SK-N-MC (cell line): ENCODE measurements around the gene TPO.

Source experiments
- DNase-seq: peaks from one replicate; pipeline ENCODE4 v3.0.0-alpha.2; 2011; ENCODE audit warnings: low read depth, low spot score
- H3K27ac ChIP-seq: fragments of 200-600 bp; sonication (generic); 2 replicates; pipeline ENCODE4 v1.5.1; 2016; ENCODE audit warnings: mixed run types
- H3K36me3 ChIP-seq: fragments of 200-600 bp; sonication (generic); 2 replicates; pipeline ENCODE4 v1.6.1; 2017; ENCODE audit warnings: antibody characterized with exemption, low read length, mixed read lengths; ENCODE audit not compliant: insufficient read depth
- H3K4me3 ChIP-seq: fragments of 200-600 bp; sonication (generic); 2 replicates; pipeline ENCODE4 v1.5.1; 2016
- H3K9ac ChIP-seq: fragments of 200-600 bp; sonication (generic); 2 replicates; pipeline ENCODE4 v1.8.0; 2017; ENCODE audit warnings: mixed run types, mixed read lengths; ENCODE audit not compliant: insufficient read length
- H3K9me3 ChIP-seq: fragments of 200-600 bp; sonication (generic); 2 replicates; pipeline ENCODE4 v1.6.1; 2017; ENCODE audit warnings: low read depth, mild to moderate bottlenecking, antibody characterized with exemption, low read length, moderate library complexity, mixed read lengths
- EZH2 ChIP-seq: fragments of 200-600 bp; sonication (generic); IDR thresholded peaks from one replicate; pipeline ENCODE4 v1.6.1; 2017; ENCODE audit warnings: antibody characterized with exemption
- FOXP2 ChIP-seq: optimal IDR thresholded peaks from 2 replicates; pipeline ENCODE3; 2011; ENCODE audit warnings: mild to moderate bottlenecking, moderate library complexity; ENCODE audit not compliant: insufficient read depth; ENCODE audit errors: extremely low read length, control extremely low read depth
- POLR2AphosphoS5 ChIP-seq: IDR thresholded peaks from 2 replicates; pipeline ENCODE4 v1.6.1; 2012; ENCODE audit warnings: mild to moderate bottlenecking, low read depth, low read length, borderline replicate concordance

TPO gene

GRCh38 chr2:1448009-1448408 lies 34.7 kb downstream of the TPO start:
- Histone ChIP-seq H3K4me3 (no peak overlapping the region), H3K9ac (no peak overlapping the region), H3K36me3 (no peaks in the 10 kb centered on the region), H3K9me3 (no peaks in the 10 kb centered on the region), H3K27ac (no peak overlapping the region)
- no peak for TF ChIP-seq FOXP2
- TF ChIP-seq EZH2, result no peak
- TF ChIP-seq POLR2AphosphoS5, result no peak
- DNase-seq, result no peak

DNA sequence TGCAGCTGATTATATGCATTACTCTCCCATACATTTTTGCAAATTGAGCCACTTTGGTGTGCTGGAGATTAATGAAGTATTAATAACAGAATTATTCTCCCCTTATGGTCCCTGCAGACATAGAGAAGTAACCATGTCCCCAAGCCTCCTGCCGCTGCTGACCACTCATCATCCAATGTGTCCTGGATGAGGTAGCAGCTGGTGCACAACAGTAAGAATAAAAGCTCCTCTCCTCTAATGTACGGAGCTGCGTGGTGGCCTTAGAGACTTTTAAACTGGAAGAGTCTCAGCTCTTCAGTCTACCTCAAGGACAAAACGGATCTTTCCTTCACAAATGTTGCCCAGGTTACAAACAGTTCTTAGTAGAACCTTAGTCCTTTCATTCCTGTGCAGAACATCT lies 37.7 kb downstream of the TPO start:
- no peak overlapping the region for H3K4me3 ChIP-seq
- DNase-seq, result no peak
- TF ChIP-seq POLR2AphosphoS5, result no peak
- no peak for TF ChIP-seq EZH2
- TF ChIP-seq FOXP2, result no peak
- H3K36me3 ChIP-seq, result no peaks in the 10 kb centered on the region
- H3K27ac ChIP-seq, result no peak overlapping the region
- H3K9ac ChIP-seq, result no peak overlapping the region
- H3K9me3 ChIP-seq, result no peaks in the 10 kb centered on the region

DNA sequence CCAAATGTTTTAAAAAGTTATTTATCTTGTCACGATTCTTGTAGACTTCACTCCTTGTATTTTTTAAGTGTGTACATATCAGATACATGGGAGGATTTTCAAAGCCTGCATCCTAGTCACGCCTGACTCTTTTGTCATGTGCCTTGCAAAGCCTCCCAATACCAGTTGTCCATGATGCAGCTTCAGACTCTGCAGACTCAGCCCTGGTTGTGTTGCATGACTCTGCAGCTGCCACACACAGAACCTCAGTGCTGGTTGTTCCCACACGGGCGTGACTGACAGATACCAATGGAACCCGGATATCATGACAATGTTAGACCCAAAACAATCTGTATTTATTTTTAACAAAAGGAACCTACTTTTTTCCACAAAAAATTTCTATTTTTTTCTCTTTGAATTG lies 38.2 kb downstream of the TPO start:
- DNase-seq, result no peak
- no peak overlapping the region for H3K4me3 ChIP-seq
- TF ChIP-seq FOXP2 (no peak), POLR2AphosphoS5 (no peak), EZH2 (no peak)
- no peaks in the 10 kb centered on the region for H3K9me3 ChIP-seq
- H3K9ac ChIP-seq, result no peak overlapping the region
- H3K27ac ChIP-seq, result no peak overlapping the region
- no peaks in the 10 kb centered on the region for H3K36me3 ChIP-seq

GRCh38 chr2:1453561-1453960 lies 40.3 kb downstream of the TPO start:
- Histone ChIP-seq H3K27ac (no peak overlapping the region), H3K9ac (no peak overlapping the region), H3K36me3 (no peaks in the 10 kb centered on the region), H3K9me3 (no peaks in the 10 kb centered on the region), H3K4me3 (no peak overlapping the region)
- TF ChIP-seq EZH2, result no peak
- no peak for TF ChIP-seq FOXP2
- no peak for TF ChIP-seq POLR2AphosphoS5
- DNase-seq, result no peak

DNA sequence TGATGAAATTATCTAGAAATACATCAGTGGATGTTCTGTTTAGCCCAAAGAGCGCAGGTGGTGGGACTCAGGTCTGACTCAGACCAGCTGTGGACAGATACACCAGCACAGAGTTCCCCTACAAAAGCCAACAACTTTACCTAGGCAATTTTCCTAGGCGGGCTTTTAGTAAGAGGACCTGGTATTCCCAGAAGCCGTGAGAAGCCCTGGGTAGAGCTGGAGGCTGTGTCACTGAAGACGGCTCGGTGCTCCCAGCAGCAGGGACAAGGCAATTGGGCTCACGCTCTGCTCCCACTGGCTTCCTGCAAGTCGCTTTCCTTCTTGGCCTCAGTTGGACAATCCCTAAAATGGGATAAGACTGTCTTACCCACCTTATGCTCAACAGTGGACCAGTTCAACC lies 41.1 kb downstream of the TPO start:
- Histone ChIP-seq H3K9me3 (no peaks in the 10 kb centered on the region), H3K9ac (no peak overlapping the region), H3K4me3 (no peak overlapping the region), H3K27ac (no peak overlapping the region), H3K36me3 (no peaks in the 10 kb centered on the region)
- no peak for DNase-seq
- TF ChIP-seq EZH2, result no peak
- no peak for TF ChIP-seq POLR2AphosphoS5
- TF ChIP-seq FOXP2, result no peak

DNA sequence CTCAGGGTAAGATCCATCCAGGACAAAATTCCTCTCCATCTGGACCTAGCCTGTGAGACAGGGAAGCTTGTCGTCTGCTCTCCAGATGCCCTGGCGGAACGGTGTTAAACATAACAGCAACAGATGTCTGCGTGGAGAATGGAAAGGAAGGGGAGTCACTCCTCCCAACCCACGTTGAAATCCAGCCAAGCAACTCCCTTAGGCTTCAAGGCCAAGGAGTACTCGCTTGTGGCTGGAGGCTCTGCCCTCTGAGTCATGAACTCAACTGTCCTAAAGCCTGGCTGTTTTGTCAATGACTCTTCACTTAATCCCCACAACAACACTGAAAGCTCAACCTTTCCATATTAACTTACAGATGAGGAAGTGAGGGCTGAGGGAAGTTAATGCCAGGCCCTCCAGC lies 42.2 kb downstream of the TPO start:
- Histone ChIP-seq H3K9ac (no peak overlapping the region), H3K27ac (no peak overlapping the region), H3K9me3 (no peaks in the 10 kb centered on the region), H3K4me3 (no peak overlapping the region), H3K36me3 (no peaks in the 10 kb centered on the region)
- no peak for DNase-seq
- no peak for TF ChIP-seq EZH2
- no peak for TF ChIP-seq FOXP2

- Histone ChIP-seq H3K27ac (no peak overlapping the region), H3K36me3 (no peaks in the 10 kb centered on the region), H3K9ac (no peak overlapping the region), H3K4me3 (no peak overlapping the region), H3K9me3 (no peaks in the 10 kb centered on the region)
- TF ChIP-seq POLR2AphosphoS5 (no peak), EZH2 (no peak)
- DNase-seq, result no peak
Measured at GRCh38 chr2:1458432-1458831, 45.2 kb downstream of the TPO start.

- Histone ChIP-seq H3K4me3 (no peak overlapping the region), H3K9me3 (no peaks in the 10 kb centered on the region), H3K27ac (no peak overlapping the region), H3K36me3 (no peaks in the 10 kb centered on the region), H3K9ac (no peak overlapping the region)
- TF ChIP-seq POLR2AphosphoS5 (no peak), FOXP2 (no peak), EZH2 (no peak)
- no peak for DNase-seq
Measured at GRCh38 chr2:1459727-1460126, 46.5 kb downstream of the TPO start.

DNA sequence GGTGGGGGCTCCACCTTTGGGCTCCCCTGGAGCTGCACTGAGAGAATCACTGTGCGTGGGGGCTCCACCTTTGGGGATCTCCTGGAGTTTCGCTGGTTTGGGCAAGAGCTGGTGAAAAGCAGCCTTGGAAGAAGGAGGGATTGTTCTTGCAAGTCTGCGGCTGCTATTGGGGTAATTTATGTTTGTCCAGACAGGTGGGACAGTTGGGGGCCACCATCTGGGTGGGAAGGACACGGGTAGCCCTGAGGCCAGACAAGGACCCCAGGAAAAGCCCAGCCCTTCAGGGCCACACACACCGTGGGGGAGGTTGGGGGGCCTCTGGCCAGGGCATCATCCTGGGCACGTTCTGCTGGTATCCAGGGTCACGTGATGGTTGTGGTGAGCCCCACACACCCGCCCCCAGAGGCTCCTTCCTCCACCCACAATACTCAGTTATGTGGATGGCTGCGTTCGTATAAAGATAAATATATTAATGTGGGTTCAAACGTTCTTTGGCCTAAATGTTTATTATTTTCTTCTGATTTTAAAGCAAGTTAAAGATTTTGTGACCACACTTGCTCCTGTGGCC lies 47.7 kb downstream of the TPO start:
- no peaks in the 10 kb centered on the region for H3K9me3 ChIP-seq
- DNase-seq, result no peak
- H3K9ac ChIP-seq, result no peak overlapping the region
- no peak overlapping the region for H3K27ac ChIP-seq
- H3K4me3 ChIP-seq, result no peak overlapping the region
- H3K36me3 ChIP-seq, result no peaks in the 10 kb centered on the region
- TF ChIP-seq EZH2 (no peak), POLR2AphosphoS5 (no peak), FOXP2 (no peak)
